ENCODE data around the gene CAMK2A.

DNA sequence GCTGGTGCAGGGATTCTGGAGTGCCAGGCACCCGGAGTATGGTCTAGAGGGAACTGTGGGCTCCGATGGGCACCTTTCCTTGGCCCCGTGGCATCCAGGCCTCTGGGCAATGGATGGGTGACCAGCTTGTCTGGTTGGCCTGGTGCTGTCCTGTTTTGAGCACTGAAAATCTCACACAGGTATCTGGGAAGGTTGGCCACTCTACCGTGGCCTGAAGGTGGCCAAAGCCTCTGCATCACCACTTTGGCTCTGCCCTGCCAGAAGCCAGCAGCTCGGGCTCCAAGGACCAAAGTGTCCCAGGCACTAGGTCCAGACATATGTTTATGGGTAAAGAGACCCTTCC lies 70.9 kb downstream of the CAMK2A start:
- TF ChIP-seq POLR2A (IDR thresholded peaks at IDR 0.05) (no peak), CTCF (IDR thresholded peaks at IDR 0.05) (no peak), EP300 (IDR thresholded peaks at IDR 0.05) (no peak)
